Uterus (tissue), 2 donors: Measurements from ENCODE around the gene RBM47.

Experiments used
- POLR2A ChIP-seq, 2 donors: fragments of 450-650 bp; IDR thresholded peaks; one replicate each; pipeline ENCODE4 v1.6.1; 2016; ENCODE audit warnings: antibody characterized with exemption in 2 of 2, mild to moderate bottlenecking in 1 of 2, moderate library complexity in 1 of 2
- TF ChIP-seq, protein P1 (sequence below), 4 experiments: fragments of 200-600 bp in 2 of 4; fragments of 450-650 bp in 2 of 4; sonication (generic) in 2 of 4; IDR thresholded peaks; one replicate each; pipeline ENCODE4 v1.5.1; 2016 to 2019; ENCODE audit warnings: antibody characterized with exemption in 4 of 4, mild to moderate bottlenecking in 2 of 4, moderate library complexity in 1 of 4

DNA sequence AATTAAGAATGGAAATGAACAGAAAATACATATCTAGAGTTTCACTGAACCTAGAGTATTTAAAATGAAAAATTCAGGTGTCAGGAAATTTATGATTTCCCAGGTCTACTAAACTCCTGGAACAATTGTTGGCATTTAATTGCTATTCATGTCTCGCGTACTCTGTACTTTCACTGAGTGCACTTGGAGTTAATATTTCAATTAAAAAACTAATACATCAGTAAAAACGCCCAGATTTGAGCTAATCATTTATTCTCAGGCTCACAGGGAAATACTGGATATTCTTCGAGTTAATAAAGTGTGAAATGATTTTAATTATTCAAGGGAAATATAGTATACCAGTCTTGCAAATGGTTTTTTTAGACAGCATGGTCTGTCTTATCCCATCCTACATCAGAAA lies 168.6 kb downstream of the RBM47 start:
- TF ChIP-seq, protein P1, sequence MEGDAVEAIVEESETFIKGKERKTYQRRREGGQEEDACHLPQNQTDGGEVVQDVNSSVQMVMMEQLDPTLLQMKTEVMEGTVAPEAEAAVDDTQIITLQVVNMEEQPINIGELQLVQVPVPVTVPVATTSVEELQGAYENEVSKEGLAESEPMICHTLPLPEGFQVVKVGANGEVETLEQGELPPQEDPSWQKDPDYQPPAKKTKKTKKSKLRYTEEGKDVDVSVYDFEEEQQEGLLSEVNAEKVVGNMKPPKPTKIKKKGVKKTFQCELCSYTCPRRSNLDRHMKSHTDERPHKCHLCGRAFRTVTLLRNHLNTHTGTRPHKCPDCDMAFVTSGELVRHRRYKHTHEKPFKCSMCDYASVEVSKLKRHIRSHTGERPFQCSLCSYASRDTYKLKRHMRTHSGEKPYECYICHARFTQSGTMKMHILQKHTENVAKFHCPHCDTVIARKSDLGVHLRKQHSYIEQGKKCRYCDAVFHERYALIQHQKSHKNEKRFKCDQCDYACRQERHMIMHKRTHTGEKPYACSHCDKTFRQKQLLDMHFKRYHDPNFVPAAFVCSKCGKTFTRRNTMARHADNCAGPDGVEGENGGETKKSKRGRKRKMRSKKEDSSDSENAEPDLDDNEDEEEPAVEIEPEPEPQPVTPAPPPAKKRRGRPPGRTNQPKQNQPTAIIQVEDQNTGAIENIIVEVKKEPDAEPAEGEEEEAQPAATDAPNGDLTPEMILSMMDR (IDR thresholded peaks at IDR 0.05) = no peak
- no peak for TF ChIP-seq POLR2A (IDR thresholded peaks at IDR 0.05)
